NCI-H2107 treated with DMSO at 0.1 percent for 48 hours (cell line): ENCODE results near the gene EPHA1.
"Not testable (repeated sequence)": the region's sequence is repeated elsewhere in the genome, so short reads cannot be mapped to it uniquely, and the experiment has no call there.

Source experiments
- DNase-seq: peaks from one replicate; lab custom pipeline; 2025; ENCODE audit not compliant: unreplicated experiment; lab: John Stamatoyannopoulos, UW

The EPHA1 gene

DNA sequence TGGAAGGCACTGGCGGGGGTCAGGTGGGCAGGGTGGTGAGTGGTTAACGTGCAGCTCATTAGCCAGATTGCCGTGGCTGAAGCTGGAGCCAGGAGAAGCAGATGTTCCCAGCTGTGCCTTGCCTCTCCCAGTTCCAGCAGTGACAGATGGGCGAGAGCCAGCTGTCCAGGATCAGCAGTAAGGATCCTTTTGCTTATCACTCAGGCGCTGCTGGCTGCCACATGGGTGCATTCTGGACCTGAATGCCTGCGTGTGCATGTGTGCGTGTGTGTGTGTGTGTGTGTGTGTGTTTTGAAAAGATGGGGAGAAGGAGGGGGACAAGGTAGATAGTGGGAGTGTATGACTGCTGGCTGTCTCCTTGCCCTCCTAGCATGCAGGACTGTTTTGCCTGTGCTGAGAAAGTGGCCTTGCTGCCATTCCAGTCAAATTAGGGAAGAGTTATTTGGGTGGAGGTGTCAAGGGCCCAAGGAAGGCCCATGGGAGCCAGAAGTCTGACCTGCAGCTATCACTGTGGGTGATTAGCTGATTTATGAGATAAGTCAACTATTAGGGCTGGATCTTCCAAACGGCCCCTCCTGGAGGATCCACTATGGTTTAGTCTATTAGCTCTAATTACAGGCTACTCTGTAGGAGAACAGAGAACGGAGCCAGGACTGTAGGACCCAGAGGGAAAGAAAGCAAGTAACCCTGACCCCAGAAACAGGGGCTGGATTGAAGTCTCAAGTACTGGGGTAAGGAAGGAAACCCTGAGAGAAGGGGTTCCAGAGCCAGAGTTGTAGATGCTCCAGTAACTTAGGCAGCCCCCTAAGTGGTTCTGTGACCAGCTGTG, 3.3 kb downstream of the EPHA1 start:
- no peak for DNase-seq

GRCh38 chr7:143402233-143402632, 6.4 kb downstream of the EPHA1 start:
- not testable (repeated sequence) for DNase-seq

GRCh38 chr7:143401265-143401664, 7.4 kb downstream of the EPHA1 start:
- no peak for DNase-seq

DNA sequence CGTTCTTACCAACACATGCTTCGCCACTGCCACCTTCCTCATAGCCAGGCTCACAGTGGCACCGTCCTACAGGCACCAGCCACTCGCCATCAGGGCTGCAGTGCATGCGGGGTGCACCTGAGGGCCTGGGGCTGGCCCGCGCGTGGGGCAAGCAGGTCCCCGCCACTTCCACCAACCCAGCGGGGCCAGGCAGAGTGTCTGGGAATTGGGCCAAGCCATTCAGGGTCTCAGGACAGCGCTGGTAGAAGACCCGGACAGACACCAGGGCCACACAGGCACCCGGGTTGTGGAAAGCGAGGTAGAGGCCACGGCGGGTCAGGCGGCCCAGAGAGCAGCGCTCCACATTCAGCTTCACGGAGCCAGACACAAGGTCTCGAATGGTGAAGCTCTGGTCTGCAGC, 9.0 kb downstream of the EPHA1 start:
- DNase-seq, result no peak

DNA sequence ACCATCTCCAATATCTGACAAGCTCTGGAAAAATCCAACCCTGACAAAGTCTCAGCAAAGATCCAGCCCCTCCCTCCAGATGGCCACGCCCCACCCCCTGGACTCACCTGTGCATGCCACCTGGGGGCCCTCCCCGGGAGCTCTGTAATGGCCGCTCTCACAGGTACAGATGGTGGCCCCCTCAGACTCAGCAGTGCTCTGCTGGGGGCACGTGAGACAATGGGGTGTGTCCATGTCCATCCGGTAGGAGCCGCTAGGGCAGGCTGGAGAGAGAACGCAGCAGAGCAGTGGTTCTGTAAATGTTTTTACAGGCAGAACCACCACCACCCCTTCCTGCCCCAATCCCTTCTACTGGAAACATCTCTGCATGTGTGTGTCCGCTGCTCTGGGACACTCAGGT, 9.5 kb downstream of the EPHA1 start:
- no peak for DNase-seq

DNA sequence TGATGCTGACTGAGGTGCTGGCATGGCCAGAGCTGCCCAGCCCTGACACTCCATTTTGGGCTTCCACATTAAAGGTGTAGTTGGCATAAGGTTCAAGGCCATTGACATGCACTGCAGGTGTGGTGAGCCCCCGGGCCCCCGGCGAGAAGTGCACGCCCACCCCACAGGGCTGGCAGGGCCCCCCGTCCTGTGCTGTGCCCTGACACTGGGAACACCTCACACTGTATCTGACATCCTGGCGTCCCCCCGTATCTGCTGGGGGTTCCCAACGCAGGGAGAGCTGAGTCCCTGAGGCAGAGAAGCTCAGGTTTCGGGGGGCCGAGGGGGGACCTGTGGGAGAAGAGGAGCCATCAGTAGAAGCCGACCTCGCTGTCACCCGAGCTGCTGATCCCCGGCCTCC, 10.0 kb downstream of the EPHA1 start:
- no peak for DNase-seq

DNA sequence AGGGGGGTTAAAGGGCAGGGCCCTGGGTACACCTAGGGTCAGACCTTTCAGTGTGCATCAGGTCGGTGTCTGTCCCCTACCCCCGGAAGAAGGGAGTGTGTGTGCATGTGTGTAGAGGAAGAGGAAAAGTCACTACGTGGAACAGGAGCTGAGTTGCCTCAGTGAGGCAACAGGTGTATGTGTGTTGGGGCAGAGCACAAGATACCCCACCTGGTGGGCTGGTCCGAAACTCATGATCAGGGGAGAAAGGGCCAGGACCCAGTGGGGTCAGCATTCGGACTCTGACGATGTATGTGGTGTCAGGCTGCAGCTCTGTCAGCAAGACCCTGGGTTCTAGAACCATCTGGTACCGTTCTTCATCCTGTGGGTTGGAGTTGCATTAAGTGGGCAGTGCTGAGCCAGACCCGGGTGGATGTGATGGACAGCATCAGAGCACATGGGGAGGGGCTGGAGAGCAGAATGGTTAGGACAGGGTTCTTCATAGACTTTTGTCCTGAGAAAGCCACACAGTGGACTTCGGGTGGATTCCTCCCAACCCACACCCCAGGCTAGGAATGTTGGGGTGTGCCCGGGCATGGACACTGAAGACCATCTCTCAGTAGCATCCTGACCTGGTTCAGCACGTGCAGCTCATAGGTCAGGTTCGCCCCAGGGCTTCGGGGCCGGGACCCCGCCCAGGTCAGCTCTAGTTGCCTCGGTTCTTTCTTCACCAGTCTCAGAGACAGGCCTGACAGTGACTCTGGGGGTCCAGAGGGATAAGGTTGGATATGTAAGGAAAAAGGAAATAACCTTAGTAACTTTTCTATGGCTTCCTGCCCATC, 10.7 kb downstream of the EPHA1 start:
- DNase-seq, result no peak

DNA sequence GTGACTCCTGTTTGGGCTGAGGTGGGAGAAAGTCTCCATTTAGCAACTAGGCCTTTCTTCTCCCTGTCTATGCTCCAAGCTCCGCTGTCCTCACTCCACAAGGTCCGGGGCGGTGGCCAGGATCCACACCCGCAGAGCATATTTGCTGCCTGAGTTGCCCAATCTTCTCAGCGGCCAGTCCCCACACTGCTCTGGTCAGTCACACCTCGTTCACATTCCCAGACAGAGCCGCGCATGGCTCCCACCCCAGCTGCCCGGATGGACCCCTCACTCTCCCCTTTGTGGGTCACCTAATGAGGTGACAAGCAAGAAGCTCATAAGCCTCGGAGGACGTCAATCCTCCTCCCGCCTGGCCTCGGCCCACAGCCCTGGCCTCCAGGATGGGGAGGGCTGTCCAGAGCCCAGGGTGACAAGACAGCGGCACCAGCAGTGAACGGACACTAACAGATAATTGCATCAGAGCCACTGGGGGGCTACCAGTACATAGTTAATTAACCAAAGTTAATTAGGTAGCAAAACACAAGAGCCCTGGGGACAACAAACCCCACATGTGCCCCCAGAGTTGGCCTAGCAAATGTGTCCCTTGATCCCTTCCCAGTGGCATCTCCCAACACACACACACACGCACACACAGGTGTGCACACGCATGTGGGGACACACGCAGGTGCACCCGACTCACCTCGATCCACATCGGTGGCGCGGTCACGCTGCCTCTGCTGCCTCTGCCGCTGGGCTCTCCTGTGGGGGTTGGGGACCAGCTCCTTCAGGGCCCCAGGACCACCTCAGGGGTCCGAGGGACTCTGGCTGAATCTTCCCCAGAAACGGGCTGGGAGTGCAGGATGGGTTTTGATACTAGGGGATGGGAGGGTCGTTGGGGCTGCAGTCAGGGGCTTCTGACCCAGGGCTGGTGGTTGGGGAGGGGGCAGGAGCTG, 11.8 kb downstream of the EPHA1 start:
- no peak for DNase-seq

DNA sequence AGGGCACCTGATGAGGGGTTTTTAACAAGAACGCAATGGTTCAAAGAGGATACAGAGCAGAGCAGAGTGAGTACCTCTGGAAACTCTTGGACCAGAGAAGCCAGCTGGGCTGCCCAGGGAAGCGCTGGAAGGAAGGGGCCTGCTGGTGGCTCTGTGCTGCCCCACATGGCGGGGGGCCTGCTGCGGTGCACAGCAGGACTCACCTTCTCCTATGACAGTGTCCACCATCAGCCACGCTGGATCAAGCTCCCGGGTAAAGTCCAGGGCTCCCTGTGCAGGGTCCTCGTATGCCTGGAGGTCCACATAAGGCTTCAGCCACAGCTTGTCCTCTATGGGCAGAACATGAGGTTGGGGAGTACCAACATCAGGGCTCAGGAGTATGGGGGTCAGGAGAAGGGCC, 12.5 kb downstream of the EPHA1 start:
- DNase-seq, result no peak

DNA sequence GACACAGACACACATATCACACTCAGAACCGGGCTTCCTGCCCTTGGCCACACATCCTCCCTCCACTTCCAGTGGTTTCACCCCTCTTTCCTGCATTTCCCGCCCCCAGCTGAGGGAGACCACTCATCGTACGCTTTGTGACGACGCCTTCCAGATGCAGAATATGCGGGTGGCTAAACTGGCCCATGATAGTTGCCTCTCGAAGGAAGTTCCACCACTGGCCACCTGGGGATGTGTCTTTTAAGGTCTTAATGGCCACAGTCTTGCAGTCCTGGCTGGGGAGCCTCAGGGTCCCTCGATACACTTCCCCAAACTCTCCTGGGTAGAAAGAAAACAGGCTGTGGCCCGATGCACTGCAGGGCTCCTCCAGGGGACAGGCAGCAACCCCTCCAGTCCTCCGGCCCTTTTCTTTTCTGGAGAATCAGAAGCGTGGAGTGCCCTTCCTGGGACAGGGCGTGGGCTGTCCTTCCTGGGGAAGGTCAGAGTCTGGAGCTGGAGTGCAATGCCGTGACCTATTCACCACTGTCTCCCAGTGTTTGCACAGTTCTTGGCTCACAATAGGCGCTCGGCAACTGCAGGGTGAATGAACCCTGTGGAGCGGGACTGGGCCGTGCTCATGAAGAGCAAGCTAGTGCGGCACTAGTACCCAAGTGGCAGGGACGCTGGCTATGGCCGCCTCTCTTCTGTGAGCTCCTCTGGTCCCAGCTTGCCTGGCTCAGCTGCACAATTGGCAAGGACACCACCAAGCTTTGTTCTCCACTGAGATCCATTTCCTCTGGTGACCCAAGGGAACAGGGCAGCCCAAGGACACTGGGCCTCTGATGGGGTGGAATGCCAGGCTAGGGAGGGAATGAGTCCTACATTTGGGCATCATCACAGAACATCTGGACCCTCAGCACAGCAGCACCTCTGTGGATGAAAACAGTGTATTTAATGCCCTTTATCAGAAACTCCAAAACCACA, 13.2 kb downstream of the EPHA1 start:
- no peak for DNase-seq

- no peak for DNase-seq
Observed at GRCh38 chr7:143394777-143395176, 13.9 kb downstream of the EPHA1 start.

GRCh38 chr7:143394068-143394467, 14.6 kb downstream of the EPHA1 start:
- no peak for DNase-seq

DNA sequence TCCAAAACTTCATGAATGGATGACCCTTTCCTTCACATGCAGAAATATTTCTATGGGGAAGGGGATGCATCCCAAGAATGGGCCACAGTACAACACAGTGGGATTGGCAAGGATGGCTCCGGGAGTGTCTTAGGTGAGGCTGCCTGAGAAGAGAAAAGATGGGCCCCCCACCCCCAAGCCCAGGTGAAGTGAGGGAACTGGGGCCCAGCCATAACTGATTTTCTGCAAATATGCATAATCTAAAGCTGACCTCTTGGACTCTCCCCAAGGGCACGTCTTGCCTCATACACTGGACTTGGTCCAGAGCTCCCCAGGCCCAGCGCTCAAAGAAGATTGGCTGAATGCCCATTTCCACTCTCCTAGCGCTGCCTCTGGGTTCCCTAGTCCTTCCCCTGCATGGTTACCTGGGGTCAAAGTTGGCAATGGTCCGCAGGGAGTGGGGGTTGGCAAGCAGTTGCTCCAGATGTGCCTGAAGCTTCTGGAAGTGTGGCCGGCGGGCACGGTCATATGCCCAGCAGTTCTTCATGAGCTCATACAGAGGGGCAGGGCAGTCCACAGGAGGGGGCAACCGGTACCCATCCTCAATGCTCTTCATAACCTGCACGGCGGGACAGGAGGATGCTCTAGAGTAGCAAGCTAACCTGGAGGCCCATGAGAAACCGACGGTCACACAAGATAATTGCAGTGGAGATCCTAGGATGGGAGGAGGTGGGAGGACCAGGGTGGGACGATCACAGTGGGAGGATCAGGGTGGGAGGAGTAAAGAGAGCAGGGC, 15.2 kb downstream of the EPHA1 start:
- no peak for DNase-seq

DNA sequence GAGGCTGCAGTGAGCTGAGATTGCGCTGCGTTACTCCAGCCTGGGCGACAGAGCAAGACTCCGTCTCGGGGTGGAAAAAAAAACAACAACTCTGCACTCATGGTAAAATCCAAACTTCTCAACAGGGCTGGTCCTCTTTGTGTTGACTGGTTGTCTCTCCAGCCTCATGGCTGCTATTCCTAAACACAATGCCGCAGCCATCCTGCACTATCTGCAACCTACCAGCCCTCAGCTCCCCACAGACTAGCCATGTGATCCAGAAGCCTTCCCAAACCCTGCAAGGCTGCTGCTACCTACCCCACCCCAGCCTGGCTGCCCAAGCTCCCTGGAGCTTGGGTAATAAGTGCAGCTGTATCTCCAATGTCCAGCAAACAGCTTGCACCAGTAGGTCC, 15.8 kb downstream of the EPHA1 start:
- DNase-seq, result no peak

GRCh38 chr7:143392427-143392826, 16.2 kb downstream of the EPHA1 start:
- DNase-seq, result not testable (repeated sequence)

DNA sequence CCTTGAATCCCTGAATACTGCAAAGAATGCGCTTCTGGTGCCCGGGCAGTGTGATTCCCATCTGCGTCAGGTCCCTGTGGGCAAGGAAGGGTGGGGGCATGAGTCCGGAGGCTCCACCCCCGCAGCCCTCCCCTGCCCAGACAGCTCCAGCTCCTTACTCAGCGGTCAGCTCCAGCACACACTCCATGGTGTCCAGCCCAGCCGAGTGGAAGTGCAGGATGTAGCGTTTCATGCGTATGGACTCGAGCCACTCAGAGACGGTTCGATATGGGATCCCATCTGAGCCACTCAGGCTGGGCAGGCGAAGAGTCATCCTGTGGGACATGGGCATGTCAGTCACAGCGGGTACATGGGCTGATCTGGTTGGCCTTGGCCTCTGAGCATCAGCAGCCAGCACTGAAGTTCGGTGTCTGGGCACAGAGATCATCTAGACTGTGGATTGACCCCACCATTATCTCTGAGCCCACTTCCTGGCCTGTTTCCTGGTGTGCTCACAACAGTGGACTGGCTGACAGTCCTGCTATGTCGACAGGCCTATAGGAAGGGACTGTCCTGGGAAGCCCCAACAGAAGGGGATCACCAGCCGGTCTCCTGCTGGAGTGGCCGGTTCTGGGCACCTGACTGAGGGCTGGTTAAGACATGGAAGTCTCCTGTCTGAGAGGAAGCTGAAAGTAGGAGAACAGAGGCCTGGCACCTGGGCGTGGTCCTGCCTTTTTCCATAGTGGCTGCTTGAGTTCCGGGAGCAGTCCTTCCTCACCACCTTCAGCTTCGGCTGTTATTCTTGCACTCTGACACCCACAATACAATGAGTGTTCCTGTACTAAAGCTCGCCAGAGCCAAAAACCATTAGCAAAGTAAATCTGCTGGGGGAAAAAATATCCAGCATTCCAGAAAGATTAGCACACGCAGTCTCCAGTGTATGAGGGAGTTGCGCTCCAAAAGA, 16.9 kb downstream of the EPHA1 start:
- DNase-seq, result no peak

- DNase-seq, result no peak
Observed at GRCh38 chr7:143390773-143391317, 17.8 kb downstream of the EPHA1 start.
